H1 (cell line): Measurements from ENCODE around the gene PNRC2.

ENCODE experiments used
- HDAC2 ChIP-seq, 2 experiments: fragments of 300-600 bp in 1 of 2; sonication (generic) in 1 of 2; IDR thresholded peaks; 2 replicates each; pipeline ENCODE4 v1.6.1; 2011 to 2012; ENCODE audit warnings: low read depth in 2 of 2, low read length in 2 of 2, mild to moderate bottlenecking in 2 of 2, moderate library complexity in 2 of 2, borderline replicate concordance in 1 of 2, inconsistent platforms in 1 of 2
- POLR2A ChIP-seq, 2 experiments: IDR thresholded peaks; 1 replicate in 1 of 2; 2 replicates in 1 of 2; pipeline ENCODE4 v1.6.1; 2011; ENCODE audit warnings: low read depth in 2 of 2, low read length in 2 of 2, mild to moderate bottlenecking in 2 of 2; ENCODE audit errors: control extremely low read depth in 1 of 2
- RBBP5 ChIP-seq: IDR thresholded peaks from 2 replicates; pipeline ENCODE4 v1.7.1; 2012; ENCODE audit warnings: low read depth, mild to moderate bottlenecking, inconsistent platforms, low read length, moderate library complexity, borderline replicate concordance
- TBP ChIP-seq: IDR thresholded peaks from 2 replicates; pipeline ENCODE4 v1.6.1; 2011; ENCODE audit warnings: low read depth, low read length, improper control_type of control experiment
- TF ChIP-seq, protein P1 (sequence below), 3 experiments: IDR thresholded peaks; 1 replicate in 2 of 3; 2 replicates in 1 of 3; pipeline versions ENCODE4 v1.5.1 to v1.6.1; 2011; ENCODE audit warnings: low read length in 3 of 3, mild to moderate bottlenecking in 3 of 3, inconsistent platforms in 2 of 3, low read depth in 1 of 3, moderate library complexity in 1 of 3; ENCODE audit not compliant: insufficient read depth in 1 of 3; ENCODE audit errors: control extremely low read depth in 1 of 3
- TF ChIP-seq, protein P2 (sequence below): IDR thresholded peaks from 2 replicates; pipeline ENCODE4 v1.6.1; 2012; ENCODE audit warnings: inconsistent platforms

DNA sequence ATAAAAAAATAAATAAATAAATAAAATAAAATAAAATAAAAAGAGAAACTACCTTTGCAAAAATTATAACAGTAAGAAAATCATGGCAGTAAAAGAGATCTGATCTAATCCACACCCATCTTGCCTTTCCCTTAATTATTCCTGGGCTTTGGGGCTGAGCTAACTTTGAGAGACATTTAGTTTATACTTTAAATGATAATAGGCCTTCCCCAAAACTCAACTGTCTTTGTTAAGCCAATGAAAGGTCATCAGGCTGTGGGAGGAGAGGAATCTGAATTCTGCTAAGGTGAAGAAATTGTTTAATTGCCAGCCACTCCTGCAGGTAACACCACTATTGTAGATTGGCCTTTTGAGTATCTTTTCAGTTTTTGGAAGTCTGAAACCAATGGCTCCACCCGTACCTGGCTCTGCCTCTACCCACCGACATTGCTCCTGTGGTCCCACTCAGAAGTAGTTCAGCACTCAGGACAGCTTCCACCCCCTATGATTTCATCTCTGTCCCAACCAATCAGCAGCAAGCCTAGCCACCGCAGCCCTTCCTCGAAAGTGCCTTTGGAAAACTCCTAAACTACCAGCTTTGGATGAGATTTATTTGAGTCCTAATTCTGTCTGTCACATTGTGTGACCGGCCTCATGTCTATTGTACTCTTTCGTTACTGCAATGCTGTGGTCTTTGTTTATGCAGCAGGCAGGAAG, 23.0 kb upstream of the PNRC2 start:
- TF ChIP-seq POLR2A (IDR thresholded peaks at IDR 0.05; ENCODE audit: control extremely low read depth in 1 of 2, low read depth in 2 of 2, low read length in 2 of 2) (no peak), RBBP5 (no peak), HDAC2 (IDR thresholded peaks at IDR 0.05; ENCODE audit: borderline replicate concordance in 1 of 2, low read depth in 2 of 2, low read length in 2 of 2) (no peak; a peak in 1 of 4 replicates), TBP (no peak)
- TF ChIP-seq, protein P1, sequence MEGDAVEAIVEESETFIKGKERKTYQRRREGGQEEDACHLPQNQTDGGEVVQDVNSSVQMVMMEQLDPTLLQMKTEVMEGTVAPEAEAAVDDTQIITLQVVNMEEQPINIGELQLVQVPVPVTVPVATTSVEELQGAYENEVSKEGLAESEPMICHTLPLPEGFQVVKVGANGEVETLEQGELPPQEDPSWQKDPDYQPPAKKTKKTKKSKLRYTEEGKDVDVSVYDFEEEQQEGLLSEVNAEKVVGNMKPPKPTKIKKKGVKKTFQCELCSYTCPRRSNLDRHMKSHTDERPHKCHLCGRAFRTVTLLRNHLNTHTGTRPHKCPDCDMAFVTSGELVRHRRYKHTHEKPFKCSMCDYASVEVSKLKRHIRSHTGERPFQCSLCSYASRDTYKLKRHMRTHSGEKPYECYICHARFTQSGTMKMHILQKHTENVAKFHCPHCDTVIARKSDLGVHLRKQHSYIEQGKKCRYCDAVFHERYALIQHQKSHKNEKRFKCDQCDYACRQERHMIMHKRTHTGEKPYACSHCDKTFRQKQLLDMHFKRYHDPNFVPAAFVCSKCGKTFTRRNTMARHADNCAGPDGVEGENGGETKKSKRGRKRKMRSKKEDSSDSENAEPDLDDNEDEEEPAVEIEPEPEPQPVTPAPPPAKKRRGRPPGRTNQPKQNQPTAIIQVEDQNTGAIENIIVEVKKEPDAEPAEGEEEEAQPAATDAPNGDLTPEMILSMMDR (IDR thresholded peaks at IDR 0.05; ENCODE audit: control extremely low read depth in 1 of 3, insufficient read depth in 1 of 3, low read depth in 1 of 3, low read length in 3 of 3): no peak
- TF ChIP-seq, protein P2, sequence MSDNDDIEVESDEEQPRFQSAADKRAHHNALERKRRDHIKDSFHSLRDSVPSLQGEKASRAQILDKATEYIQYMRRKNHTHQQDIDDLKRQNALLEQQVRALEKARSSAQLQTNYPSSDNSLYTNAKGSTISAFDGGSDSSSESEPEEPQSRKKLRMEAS: no peak
